Liver (tissue), 3 donors: Measurements from ENCODE around the gene NHERF1.

ENCODE experiments used
- ATF3 ChIP-seq: IDR thresholded peaks from 2 replicates; pipeline ENCODE4 v1.6.1; 2016; ENCODE audit warnings: antibody characterized with exemption
- RAD21 ChIP-seq, 2 donors: IDR thresholded peaks; 2 replicates each; pipeline ENCODE4 v1.6.1; 2016; ENCODE audit warnings: antibody characterized with exemption in 2 of 2, mild to moderate bottlenecking in 2 of 2
- REST ChIP-seq: IDR thresholded peaks from 2 replicates; pipeline ENCODE4 v1.6.1; 2016; ENCODE audit warnings: antibody characterized with exemption, mild to moderate bottlenecking
- RXRA ChIP-seq, 2 donors: IDR thresholded peaks; 2 replicates each; pipeline ENCODE4 v1.6.1; 2017 to 2018; ENCODE audit warnings: antibody characterized with exemption in 2 of 2, mild to moderate bottlenecking in 1 of 2
- TF ChIP-seq, protein P1 (sequence below): fragments of 150-350 bp; IDR thresholded peaks from 2 replicates; pipeline ENCODE4 v1.5.1; 2017; ENCODE audit warnings: improper control_type of control experiment, low read depth, low read length; ENCODE audit not compliant: missing input control
- donor health status: healthy.
- donor health status: healthy.

DNA sequence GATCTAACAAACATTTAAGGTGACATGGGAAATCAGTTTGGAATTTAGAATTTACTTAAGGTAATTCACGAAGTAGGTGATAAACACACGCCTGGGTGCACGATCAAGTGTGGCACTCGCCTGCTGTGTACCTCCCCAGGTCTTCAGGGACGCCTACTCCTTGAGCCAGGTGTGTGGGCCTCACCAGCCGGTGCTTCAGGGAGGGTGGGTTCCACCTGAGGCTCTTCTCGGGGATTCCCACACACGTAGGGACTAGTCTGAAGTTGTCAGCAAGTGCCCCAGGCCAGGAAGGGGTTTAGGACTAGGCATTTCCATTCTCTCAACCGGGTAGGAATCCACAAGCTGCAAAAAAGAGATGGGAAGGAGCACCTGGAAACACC, 37.5 kb downstream of the NHERF1 start:
- TF ChIP-seq RAD21 (IDR thresholded peaks at IDR 0.05) (no peak), ATF3 (no peak), RXRA (IDR thresholded peaks at IDR 0.05) (no peak), REST (no peak)
- TF ChIP-seq, protein P1, sequence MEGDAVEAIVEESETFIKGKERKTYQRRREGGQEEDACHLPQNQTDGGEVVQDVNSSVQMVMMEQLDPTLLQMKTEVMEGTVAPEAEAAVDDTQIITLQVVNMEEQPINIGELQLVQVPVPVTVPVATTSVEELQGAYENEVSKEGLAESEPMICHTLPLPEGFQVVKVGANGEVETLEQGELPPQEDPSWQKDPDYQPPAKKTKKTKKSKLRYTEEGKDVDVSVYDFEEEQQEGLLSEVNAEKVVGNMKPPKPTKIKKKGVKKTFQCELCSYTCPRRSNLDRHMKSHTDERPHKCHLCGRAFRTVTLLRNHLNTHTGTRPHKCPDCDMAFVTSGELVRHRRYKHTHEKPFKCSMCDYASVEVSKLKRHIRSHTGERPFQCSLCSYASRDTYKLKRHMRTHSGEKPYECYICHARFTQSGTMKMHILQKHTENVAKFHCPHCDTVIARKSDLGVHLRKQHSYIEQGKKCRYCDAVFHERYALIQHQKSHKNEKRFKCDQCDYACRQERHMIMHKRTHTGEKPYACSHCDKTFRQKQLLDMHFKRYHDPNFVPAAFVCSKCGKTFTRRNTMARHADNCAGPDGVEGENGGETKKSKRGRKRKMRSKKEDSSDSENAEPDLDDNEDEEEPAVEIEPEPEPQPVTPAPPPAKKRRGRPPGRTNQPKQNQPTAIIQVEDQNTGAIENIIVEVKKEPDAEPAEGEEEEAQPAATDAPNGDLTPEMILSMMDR: no peak
